ENCODE measurements around the gene CYP1A2.

The CYP1A2 gene

DNA sequence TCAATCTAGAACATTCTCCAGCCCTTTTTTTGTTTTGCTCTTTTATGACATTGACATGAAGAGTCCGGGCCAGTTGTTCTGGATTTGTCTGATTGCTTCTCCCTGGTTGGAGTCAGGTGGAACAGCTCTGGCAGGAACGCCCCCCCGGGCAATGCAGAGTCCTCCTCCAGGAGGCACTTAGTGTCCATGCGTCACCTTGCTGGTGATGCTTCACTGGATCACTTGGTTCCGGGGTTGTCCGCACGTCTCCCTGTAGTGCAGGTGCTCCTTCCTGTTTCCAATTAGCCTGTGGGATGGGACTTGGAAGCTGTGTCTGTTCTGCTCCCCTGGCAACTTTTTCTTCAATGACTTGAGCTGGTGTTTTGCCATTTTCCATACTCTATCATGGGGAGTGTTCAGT lies 43.0 kb downstream of the CYP1A2 start:
- TF ChIP-seq ZNF248 (tag by site-specific recombination; IDR thresholded peaks at IDR 0.05) (no peak), ZNF341 (tag by site-specific recombination; IDR thresholded peaks at IDR 0.05; ENCODE audit: low read depth) (0 out of 2 replicates have a peak, but pooled peaks have one; percentile 19), ZNF600 (tag by site-specific recombination; IDR thresholded peaks at IDR 0.05) (peak; percentile 65)
- TF ChIP-seq, protein P1, sequence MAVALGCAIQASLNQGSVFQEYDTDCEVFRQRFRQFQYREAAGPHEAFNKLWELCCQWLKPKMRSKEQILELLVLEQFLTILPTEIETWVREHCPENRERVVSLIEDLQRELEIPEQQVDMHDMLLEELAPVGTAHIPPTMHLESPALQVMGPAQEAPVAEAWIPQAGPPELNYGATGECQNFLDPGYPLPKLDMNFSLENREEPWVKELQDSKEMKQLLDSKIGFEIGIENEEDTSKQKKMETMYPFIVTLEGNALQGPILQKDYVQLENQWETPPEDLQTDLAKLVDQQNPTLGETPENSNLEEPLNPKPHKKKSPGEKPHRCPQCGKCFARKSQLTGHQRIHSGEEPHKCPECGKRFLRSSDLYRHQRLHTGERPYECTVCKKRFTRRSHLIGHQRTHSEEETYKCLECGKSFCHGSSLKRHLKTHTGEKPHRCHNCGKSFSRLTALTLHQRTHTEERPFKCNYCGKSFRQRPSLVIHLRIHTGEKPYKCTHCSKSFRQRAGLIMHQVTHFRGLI (tag by site-specific recombination; IDR thresholded peaks at IDR 0.05): no peak
- no peak overlapping the region for H3K4me3 ChIP-seq (ENCODE audit: low read depth, low read length)
- H3K9me3 ChIP-seq (ENCODE audit: control insufficient read depth, insufficient read depth, low read depth, low read length): no peaks in the 10 kb centered on the region
- peaks cover 54% of the 10 kb centered on the region for H3K4me1 ChIP-seq (ENCODE audit: control insufficient read depth, insufficient read depth, low read length)
- ChIA-PET CTCF (interaction anchor here (0.8 to 25.7 kb wide), 5 partner anchors 9 to 252 kb away, joined by 3 to 649 read pairs (median 4); partner anchors contain the start of gene CSK), POLR2A (interaction anchor here (0.8 kb wide), 1 partner anchor 10 kb away, joined by 3 read pairs; the partner anchor contains the start of gene CSK)
- H3K27ac ChIP-seq (ENCODE audit: extremely low read depth, low read depth, low read length): no peak overlapping the region
- H3K36me3 ChIP-seq (ENCODE audit: control insufficient read depth in 2 of 2, insufficient read depth in 1 of 2, low read length in 2 of 2): peaks cover 8 to 18% of the 10 kb centered on the region in 2 experiments; a peak in 2 of 3 replicates

DNA sequence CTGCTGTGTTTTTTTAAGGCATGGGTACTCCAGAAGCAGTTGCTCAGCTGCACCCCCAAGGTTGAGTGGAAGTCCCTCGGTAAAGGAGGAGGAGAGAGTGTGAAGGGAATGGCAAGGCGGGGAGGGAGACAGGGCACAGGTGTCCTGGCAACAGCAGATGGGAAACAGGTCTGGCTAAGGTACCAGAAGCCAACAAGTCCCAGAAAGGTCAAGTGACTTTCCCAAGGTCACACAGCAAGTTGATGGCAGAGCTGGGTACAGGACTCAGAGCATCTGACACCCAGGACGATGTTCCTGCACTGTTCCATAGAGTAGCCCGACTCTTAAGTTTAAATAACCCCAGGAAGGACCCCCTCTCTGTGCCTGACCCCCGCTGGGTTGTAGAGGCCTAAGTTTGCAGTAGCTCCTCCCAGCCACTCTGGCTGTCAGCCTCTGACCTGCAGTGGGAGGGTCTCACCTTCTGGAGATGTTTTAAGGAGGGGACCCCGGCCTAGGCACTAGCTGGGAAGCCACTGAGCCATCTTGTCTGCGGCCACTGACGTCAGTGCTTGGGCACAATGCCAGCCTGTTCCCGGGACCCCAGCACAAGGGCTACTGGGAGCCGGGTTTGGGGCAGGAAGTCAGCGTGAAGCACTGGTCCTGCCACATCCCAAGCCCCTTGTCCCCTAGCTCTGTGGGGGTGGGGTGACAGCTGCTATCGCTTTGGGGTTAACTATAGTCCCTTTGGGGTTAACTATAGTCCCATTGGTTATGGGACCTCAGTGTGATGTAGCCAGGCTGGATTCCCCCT lies 43.8 kb downstream of the CYP1A2 start:
- H3K36me3 ChIP-seq (ENCODE audit: control insufficient read depth in 2 of 2, insufficient read depth in 1 of 2, low read length in 2 of 2): peaks cover 8 to 18% of the 10 kb centered on the region in 2 experiments; a peak in 2 of 3 replicates
- H3K27ac ChIP-seq (ENCODE audit: extremely low read depth, low read depth, low read length): no peak overlapping the region
- H3K4me1 ChIP-seq (ENCODE audit: control insufficient read depth, insufficient read depth, low read length): peaks cover 48% of the 10 kb centered on the region
- ChIA-PET CTCF (interaction anchor here (0.8 to 25.7 kb wide), 6 partner anchors 8 to 251 kb away, joined by 3 to 649 read pairs (median 4); partner anchors contain the start of gene CSK), POLR2A (interaction anchor here (0.8 to 1.4 kb wide), 3 partner anchors 11 to 146 kb away, joined by 3 to 5 read pairs (median 3); partner anchors contain the start of genes COX5A and CSK)
- H3K4me3 ChIP-seq (ENCODE audit: low read depth, low read length): no peak overlapping the region
- H3K9me3 ChIP-seq (ENCODE audit: control insufficient read depth, insufficient read depth, low read depth, low read length): no peaks in the 10 kb centered on the region
- TF ChIP-seq HOXD13 (CRISPR knock-in tag; IDR thresholded peaks at IDR 0.05; ENCODE audit: borderline replicate concordance): no peak
- no peak for TF ChIP-seq TRIM28 (IDR thresholded peaks at IDR 0.05; ENCODE audit: borderline replicate concordance, low read length)
- 0 out of 2 replicates have a peak, but pooled peaks have one; percentile 25 for TF ChIP-seq ATF2 (tag by site-specific recombination; IDR thresholded peaks at IDR 0.05; ENCODE audit: low read depth)
- TF ChIP-seq, protein P2, sequence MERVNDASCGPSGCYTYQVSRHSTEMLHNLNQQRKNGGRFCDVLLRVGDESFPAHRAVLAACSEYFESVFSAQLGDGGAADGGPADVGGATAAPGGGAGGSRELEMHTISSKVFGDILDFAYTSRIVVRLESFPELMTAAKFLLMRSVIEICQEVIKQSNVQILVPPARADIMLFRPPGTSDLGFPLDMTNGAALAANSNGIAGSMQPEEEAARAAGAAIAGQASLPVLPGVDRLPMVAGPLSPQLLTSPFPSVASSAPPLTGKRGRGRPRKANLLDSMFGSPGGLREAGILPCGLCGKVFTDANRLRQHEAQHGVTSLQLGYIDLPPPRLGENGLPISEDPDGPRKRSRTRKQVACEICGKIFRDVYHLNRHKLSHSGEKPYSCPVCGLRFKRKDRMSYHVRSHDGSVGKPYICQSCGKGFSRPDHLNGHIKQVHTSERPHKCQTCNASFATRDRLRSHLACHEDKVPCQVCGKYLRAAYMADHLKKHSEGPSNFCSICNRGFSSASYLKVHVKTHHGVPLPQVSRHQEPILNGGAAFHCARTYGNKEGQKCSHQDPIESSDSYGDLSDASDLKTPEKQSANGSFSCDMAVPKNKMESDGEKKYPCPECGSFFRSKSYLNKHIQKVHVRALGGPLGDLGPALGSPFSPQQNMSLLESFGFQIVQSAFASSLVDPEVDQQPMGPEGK (tag by site-specific recombination; IDR thresholded peaks at IDR 0.05): peak; percentile 19; the same call in 1 of the 2 replicates
- TF ChIP-seq ZNF223 (tag by site-specific recombination; IDR thresholded peaks at IDR 0.05): no peak
- TF ChIP-seq YY2 (tag by site-specific recombination; IDR thresholded peaks at IDR 0.05): no peak
- no peak for TF ChIP-seq EGR2 (tag by site-specific recombination; IDR thresholded peaks at IDR 0.05; ENCODE audit: low read depth)
- no peak for TF ChIP-seq ZNF596 (tag by site-specific recombination; IDR thresholded peaks at IDR 0.05)
- TF ChIP-seq ZBTB48 (tag by site-specific recombination; IDR thresholded peaks at IDR 0.05): 0 out of 2 replicates have a peak, but pooled peaks have one; percentile 15
- TF ChIP-seq KLF1 (tag by site-specific recombination; IDR thresholded peaks at IDR 0.05): 0 out of 2 replicates have a peak, but pooled peaks have one; percentile 19
- TF ChIP-seq ZNF776 (tag by site-specific recombination; IDR thresholded peaks at IDR 0.05; ENCODE audit: borderline replicate concordance): no peak
- no peak for TF ChIP-seq ZNF37A (tag by site-specific recombination; IDR thresholded peaks at IDR 0.05)
- no peak for TF ChIP-seq BCL6B (tag by site-specific recombination; IDR thresholded peaks at IDR 0.05)
- TF ChIP-seq ZNF501 (tag by site-specific recombination; IDR thresholded peaks at IDR 0.05): no peak
- TF ChIP-seq ZNF521 (tag by site-specific recombination; IDR thresholded peaks at IDR 0.05): no peak
- TF ChIP-seq ZBTB20 (tag by site-specific recombination; IDR thresholded peaks at IDR 0.05): peak; percentile 51; the same call in 1 of the 2 replicates

All from HEK293 (cell line).